Chondrocyte (in vitro differentiated cells): Measurements from ENCODE around the gene TLK1. TPM values are rescaled to one million over a fixed set of nuclear protein-coding genes. Genes with fewer than 3 reads are reported as not detected.
A peak's percentile ranks its signal among the peaks of the same experiment; 100 is the strongest.

Source experiments
- DNase-seq: peaks from one replicate; pipeline ENCODE4 v3.0.0; 2021; ENCODE audit warnings: mixed read lengths, low spot score
- H3K27ac Mint-ChIP-seq: one replicate; pipeline ENCODE4 v1.8.0; 2021; ENCODE audit warnings: mild to moderate bottlenecking, moderate library complexity, mixed read lengths; ENCODE audit not compliant: unreplicated experiment
- H3K27me3 Mint-ChIP-seq: 2 replicates; pipeline ENCODE4 v1.8.0; 2021; ENCODE audit warnings: low read depth, mixed read lengths
- H3K36me3 Mint-ChIP-seq: 2 replicates; pipeline ENCODE4 v1.8.0; 2021; ENCODE audit warnings: low read depth, mixed read lengths
- H3K4me1 Mint-ChIP-seq: 2 replicates; pipeline ENCODE4 v1.8.0; 2021; ENCODE audit warnings: low read depth, mild to moderate bottlenecking, mixed read lengths
- H3K4me3 Mint-ChIP-seq: one replicate; pipeline ENCODE4 v1.8.0; 2021; ENCODE audit warnings: mild to moderate bottlenecking, moderate library complexity, mixed read lengths; ENCODE audit not compliant: unreplicated experiment
- H3K9me3 Mint-ChIP-seq: 2 replicates; pipeline ENCODE4 v1.8.0; 2021; ENCODE audit warnings: low read depth, mixed read lengths
- total RNA-seq: library from RNA; stranded (reverse); gene quantifications from 3 replicates; pipeline ENCODE4 v1.2.1, GENCODE V29; 2021
- TF ChIP-seq, protein P1 (sequence below): fragments of 200-600 bp; sonication (generic); IDR thresholded peaks from 2 replicates; pipeline ENCODE4 v1.5.0; 2021; ENCODE audit warnings: antibody characterized with exemption, mild to moderate bottlenecking, moderate library complexity

The TLK1 gene
- total RNA-seq, 1 donor from 2014 or later, result 64.1 TPM

- H3K4me3 Mint-ChIP-seq, result no peak overlapping the region
- H3K27me3 Mint-ChIP-seq, result no peaks in the 10 kb centered on the region
- TF ChIP-seq, protein P1, sequence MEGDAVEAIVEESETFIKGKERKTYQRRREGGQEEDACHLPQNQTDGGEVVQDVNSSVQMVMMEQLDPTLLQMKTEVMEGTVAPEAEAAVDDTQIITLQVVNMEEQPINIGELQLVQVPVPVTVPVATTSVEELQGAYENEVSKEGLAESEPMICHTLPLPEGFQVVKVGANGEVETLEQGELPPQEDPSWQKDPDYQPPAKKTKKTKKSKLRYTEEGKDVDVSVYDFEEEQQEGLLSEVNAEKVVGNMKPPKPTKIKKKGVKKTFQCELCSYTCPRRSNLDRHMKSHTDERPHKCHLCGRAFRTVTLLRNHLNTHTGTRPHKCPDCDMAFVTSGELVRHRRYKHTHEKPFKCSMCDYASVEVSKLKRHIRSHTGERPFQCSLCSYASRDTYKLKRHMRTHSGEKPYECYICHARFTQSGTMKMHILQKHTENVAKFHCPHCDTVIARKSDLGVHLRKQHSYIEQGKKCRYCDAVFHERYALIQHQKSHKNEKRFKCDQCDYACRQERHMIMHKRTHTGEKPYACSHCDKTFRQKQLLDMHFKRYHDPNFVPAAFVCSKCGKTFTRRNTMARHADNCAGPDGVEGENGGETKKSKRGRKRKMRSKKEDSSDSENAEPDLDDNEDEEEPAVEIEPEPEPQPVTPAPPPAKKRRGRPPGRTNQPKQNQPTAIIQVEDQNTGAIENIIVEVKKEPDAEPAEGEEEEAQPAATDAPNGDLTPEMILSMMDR, result no peak
- H3K27ac Mint-ChIP-seq, result no peak overlapping the region
- H3K36me3 Mint-ChIP-seq, result peaks cover 6% of the 10 kb centered on the region
- no peak for DNase-seq
- H3K4me1 Mint-ChIP-seq, result peaks cover 29% of the 10 kb centered on the region
- H3K9me3 Mint-ChIP-seq, result peaks cover 7% of the 10 kb centered on the region
These were observed 52.9 kb downstream of the TLK1 start for GRCh38 chr2:171107803-171108202.

GRCh38 chr2:171104379-171104778 lies 56.3 kb downstream of the TLK1 start:
- peaks cover 8% of the 10 kb centered on the region for H3K36me3 Mint-ChIP-seq
- H3K27me3 Mint-ChIP-seq, result no peaks in the 10 kb centered on the region
- no peak overlapping the region for H3K4me3 Mint-ChIP-seq
- H3K9me3 Mint-ChIP-seq, result peaks cover 7% of the 10 kb centered on the region
- H3K4me1 Mint-ChIP-seq, result peaks cover 33% of the 10 kb centered on the region
- TF ChIP-seq, protein P1, result no peak
- H3K27ac Mint-ChIP-seq, result peak overlapping the region; percentile 28
- no peak for DNase-seq

- H3K36me3 Mint-ChIP-seq, result peaks cover 19% of the 10 kb centered on the region
- no peaks in the 10 kb centered on the region for H3K27me3 Mint-ChIP-seq
- TF ChIP-seq, protein P1, result no peak
- H3K9me3 Mint-ChIP-seq, result peaks cover 20% of the 10 kb centered on the region
- no peak overlapping the region for H3K27ac Mint-ChIP-seq
- no peak for DNase-seq
- peaks cover 33% of the 10 kb centered on the region for H3K4me1 Mint-ChIP-seq
- H3K4me3 Mint-ChIP-seq, result no peak overlapping the region
These were observed 57.9 kb downstream of the TLK1 start for GRCh38 chr2:171102802-171103201.

GRCh38 chr2:171100370-171100769 lies 60.3 kb downstream of the TLK1 start:
- TF ChIP-seq, protein P1, result no peak

GRCh38 chr2:171098607-171099006 lies 62.1 kb downstream of the TLK1 start:
- Mint-ChIP-seq H3K4me3 (no peak overlapping the region), H3K4me1 (peaks cover 28% of the 10 kb centered on the region), H3K27me3 (no peaks in the 10 kb centered on the region), H3K27ac (no peak overlapping the region), H3K9me3 (peaks cover 32% of the 10 kb centered on the region), H3K36me3 (peaks cover 20% of the 10 kb centered on the region)
- no peak for DNase-seq
- TF ChIP-seq, protein P1, result no peak

More at GRCh38 chr2:171100370-171100769, 60.3 kb downstream of the TLK1 start:
- no peak overlapping the region for H3K4me3 Mint-ChIP-seq
- H3K27me3 Mint-ChIP-seq, result no peaks in the 10 kb centered on the region
- H3K36me3 Mint-ChIP-seq, result peaks cover 21% of the 10 kb centered on the region
- H3K27ac Mint-ChIP-seq, result no peak overlapping the region
- no peak for DNase-seq
- peaks cover 32% of the 10 kb centered on the region for H3K9me3 Mint-ChIP-seq
- peaks cover 34% of the 10 kb centered on the region for H3K4me1 Mint-ChIP-seq
